ENCODE results near the gene PKNOX2. TPM values are rescaled to one million over a fixed set of nuclear protein-coding genes. Genes with fewer than 3 reads are reported as not detected.

The PKNOX2 gene
- total RNA-seq, 1 experiment from 2014 or later = 3.7 TPM

DNA sequence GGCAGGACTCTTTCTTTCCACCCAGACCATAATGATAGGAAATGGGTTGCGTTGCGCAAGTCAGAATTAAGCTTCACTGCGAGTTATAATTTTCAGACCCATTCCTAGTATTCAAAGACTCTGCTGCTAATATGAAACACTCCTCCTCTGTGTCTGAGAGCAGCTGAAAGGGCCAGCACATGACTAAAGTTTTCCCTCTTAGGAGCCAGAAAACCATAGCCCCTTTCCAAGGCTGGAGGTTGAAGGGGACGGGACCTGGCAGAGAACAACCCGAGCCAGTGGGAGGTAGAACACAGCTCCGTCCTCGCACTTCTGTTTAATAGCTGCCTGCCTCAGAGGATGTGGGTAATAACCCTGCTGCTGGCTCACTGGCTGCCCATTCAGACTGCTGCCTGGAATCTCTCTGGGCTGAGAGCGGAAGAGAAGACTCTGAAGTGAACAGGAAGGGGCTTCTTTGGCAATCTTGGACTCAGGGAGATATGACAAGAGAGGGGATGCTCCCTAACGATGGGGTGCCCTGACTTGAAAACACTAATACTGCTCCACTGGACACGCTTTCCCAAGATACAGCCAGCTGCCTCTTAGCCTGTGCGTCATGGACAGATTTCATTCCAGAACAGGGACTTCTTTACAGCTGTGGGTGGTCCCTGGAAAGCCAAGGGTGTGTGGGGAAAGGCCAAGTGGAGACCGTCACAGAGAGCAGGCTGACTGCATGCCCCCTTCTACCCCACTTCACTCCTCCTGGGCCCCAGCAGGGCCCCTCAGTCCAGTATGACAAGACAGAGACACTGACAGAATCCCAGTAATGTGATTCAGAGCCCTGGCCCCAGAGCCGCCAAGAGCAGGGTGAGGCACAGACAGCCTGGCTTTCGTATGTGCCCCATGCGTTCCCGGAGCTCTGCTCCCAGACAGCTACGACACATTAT lies 174.6 kb downstream of the PKNOX2 start:
- no peaks in the 10 kb centered on the region for H3K9me3 Mint-ChIP-seq
- TF ChIP-seq NFYB (CRISPR knock-in tag; conservative IDR thresholded peaks at IDR 0.05; ENCODE audit: low read depth) (no peak), FOXJ3 (CRISPR knock-in tag; IDR thresholded peaks at IDR 0.05; ENCODE audit: borderline replicate concordance) (no peak), ZBTB21 (CRISPR knock-in tag; IDR thresholded peaks at IDR 0.05; ENCODE audit: borderline replicate concordance) (no peak), RELA (CRISPR knock-in tag; IDR thresholded peaks at IDR 0.05; ENCODE audit: borderline replicate concordance) (no peak), ZNF121 (CRISPR knock-in tag; IDR thresholded peaks at IDR 0.05) (no peak), GTF2I (CRISPR knock-in tag; conservative IDR thresholded peaks at IDR 0.05) (no peak)
- TF ChIP-seq, protein P1, sequence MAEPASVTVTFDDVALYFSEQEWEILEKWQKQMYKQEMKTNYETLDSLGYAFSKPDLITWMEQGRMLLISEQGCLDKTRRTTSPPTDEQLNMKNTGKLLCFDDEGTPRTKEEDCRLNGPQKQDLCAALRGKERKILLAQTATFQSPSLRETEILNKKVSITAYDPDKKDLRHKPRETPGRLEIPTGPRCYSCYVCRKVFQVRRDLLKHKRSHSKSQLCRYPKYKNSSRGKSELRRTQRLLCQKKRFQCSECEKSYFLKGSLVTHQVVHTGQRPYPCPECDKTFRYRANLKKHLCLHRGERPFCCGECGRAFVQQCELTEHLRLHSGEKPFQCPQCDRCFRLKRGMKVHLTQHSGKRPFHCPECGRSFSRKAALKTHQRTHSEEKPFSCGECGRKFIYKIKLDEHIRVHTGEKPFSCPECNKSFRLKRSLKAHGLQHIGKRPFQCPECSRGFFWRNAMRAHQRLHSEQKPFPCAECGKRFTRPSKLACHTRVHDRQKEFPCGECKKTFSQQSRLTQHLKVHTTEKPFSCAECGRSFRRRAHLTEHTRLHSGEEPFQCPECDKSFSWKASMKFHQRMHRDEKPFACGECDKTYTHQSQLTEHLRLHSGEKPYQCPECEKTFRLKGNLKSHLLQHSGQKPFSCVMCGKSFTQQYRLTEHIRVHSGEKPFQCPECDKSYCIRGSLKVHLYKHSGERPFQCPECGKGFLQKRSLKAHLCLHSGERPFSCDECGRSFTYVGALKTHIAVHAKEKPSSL (CRISPR knock-in tag; conservative IDR thresholded peaks at IDR 0.05) = no peak
- TF ChIP-seq, protein P2, sequence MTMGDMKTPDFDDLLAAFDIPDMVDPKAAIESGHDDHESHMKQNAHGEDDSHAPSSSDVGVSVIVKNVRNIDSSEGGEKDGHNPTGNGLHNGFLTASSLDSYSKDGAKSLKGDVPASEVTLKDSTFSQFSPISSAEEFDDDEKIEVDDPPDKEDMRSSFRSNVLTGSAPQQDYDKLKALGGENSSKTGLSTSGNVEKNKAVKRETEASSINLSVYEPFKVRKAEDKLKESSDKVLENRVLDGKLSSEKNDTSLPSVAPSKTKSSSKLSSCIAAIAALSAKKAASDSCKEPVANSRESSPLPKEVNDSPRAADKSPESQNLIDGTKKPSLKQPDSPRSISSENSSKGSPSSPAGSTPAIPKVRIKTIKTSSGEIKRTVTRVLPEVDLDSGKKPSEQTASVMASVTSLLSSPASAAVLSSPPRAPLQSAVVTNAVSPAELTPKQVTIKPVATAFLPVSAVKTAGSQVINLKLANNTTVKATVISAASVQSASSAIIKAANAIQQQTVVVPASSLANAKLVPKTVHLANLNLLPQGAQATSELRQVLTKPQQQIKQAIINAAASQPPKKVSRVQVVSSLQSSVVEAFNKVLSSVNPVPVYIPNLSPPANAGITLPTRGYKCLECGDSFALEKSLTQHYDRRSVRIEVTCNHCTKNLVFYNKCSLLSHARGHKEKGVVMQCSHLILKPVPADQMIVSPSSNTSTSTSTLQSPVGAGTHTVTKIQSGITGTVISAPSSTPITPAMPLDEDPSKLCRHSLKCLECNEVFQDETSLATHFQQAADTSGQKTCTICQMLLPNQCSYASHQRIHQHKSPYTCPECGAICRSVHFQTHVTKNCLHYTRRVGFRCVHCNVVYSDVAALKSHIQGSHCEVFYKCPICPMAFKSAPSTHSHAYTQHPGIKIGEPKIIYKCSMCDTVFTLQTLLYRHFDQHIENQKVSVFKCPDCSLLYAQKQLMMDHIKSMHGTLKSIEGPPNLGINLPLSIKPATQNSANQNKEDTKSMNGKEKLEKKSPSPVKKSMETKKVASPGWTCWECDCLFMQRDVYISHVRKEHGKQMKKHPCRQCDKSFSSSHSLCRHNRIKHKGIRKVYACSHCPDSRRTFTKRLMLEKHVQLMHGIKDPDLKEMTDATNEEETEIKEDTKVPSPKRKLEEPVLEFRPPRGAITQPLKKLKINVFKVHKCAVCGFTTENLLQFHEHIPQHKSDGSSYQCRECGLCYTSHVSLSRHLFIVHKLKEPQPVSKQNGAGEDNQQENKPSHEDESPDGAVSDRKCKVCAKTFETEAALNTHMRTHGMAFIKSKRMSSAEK (CRISPR knock-in tag; IDR thresholded peaks at IDR 0.05; ENCODE audit: borderline replicate concordance) = no peak
- H3K27me3 Mint-ChIP-seq (ENCODE audit: low read depth) = no peaks in the 10 kb centered on the region; the same call in 1 of the 2 replicates
- DNase-seq (ENCODE audit: low spot score) = no peak
- CTCF ChIA-PET = interaction anchor here (1.1 to 1.8 kb wide), 3 partner anchors 7 to 197 kb away, joined by 3 to 11 read pairs (median 4); no protein-coding TSS in a partner anchor
- H3K36me3 Mint-ChIP-seq = no peaks in the 10 kb centered on the region
- POLR2A ChIA-PET = no interaction called here
- no peak overlapping the region for H3K27ac Mint-ChIP-seq
- H3K4me1 Mint-ChIP-seq = peaks cover 25% of the 10 kb centered on the region
- ATAC-seq = no peak
- H3K4me3 Mint-ChIP-seq = no peak overlapping the region

DNA sequence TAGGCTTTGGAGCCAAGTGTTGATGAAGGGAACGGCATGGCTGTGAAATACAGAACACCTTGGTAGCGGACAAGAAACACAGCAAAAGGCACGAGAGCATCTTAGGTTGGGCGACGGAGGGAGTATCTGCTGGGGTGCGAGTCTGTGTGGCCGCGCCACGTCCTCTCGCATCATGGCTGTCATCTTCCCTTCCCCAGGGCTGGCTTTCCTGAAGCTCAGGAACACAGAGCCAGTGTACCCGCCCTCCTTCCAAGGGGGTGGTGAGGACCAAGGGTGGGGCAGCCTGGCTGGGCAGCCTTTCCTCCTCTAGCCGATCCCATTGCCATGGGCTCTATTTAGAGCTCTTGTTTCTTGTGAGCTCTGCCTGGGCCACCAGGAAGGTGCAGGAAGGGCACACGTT lies 177.1 kb downstream of the PKNOX2 start:
- H3K4me3 Mint-ChIP-seq = no peak overlapping the region
- TF ChIP-seq FOXJ3 (CRISPR knock-in tag; IDR thresholded peaks at IDR 0.05; ENCODE audit: borderline replicate concordance) (no peak), OVOL2 (CRISPR knock-in tag; IDR thresholded peaks at IDR 0.05; ENCODE audit: borderline replicate concordance) (no peak), SMAD3 (CRISPR knock-in tag; IDR thresholded peaks at IDR 0.05; ENCODE audit: borderline replicate concordance) (no peak), ZNF138 (CRISPR knock-in tag; conservative IDR thresholded peaks at IDR 0.05) (no peak), ZBTB21 (CRISPR knock-in tag; IDR thresholded peaks at IDR 0.05; ENCODE audit: borderline replicate concordance) (no peak), SOX15 (CRISPR knock-in tag; IDR thresholded peaks at IDR 0.05) (no peak), CBFB (CRISPR knock-in tag; IDR thresholded peaks at IDR 0.05; ENCODE audit: low read depth) (no peak), ATF1 (CRISPR knock-in tag; IDR thresholded peaks at IDR 0.05) (no peak), RELA (CRISPR knock-in tag; IDR thresholded peaks at IDR 0.05; ENCODE audit: borderline replicate concordance) (no peak)
- ChIA-PET CTCF (interaction anchor here (0.9 to 7.4 kb wide), 14 partner anchors 11 to 251 kb away, joined by 3 to 96 read pairs (median 4); partner anchors contain the start of gene PKNOX2), POLR2A (no interaction called here)
- no peak overlapping the region for H3K27ac Mint-ChIP-seq
- H3K27me3 Mint-ChIP-seq (ENCODE audit: low read depth) = peaks cover 6% of the 10 kb centered on the region
- no peak for ATAC-seq
- H3K4me1 Mint-ChIP-seq = peaks cover 36% of the 10 kb centered on the region
- H3K9me3 Mint-ChIP-seq = no peaks in the 10 kb centered on the region
- no peak for DNase-seq (ENCODE audit: low spot score)
- H3K36me3 Mint-ChIP-seq = no peaks in the 10 kb centered on the region

Data from WTC11 (cell line).